ENCODE measurements around the gene MSS51. TPM values are rescaled to one million over a fixed set of nuclear protein-coding genes. Genes with fewer than 3 reads are reported as not detected.

The MSS51 gene
- total RNA-seq (1 to 10 TPM; 1.1 to 3.5 (median 2.2) TPM), polyA plus RNA-seq (1 to 10 TPM; 1.3 to 1.5 TPM)
- long read RNA-seq, donor 1, result 0 reads
- long read RNA-seq, donor 2, result 0 reads
- long read RNA-seq, donor 3, result 0 reads

DNA sequence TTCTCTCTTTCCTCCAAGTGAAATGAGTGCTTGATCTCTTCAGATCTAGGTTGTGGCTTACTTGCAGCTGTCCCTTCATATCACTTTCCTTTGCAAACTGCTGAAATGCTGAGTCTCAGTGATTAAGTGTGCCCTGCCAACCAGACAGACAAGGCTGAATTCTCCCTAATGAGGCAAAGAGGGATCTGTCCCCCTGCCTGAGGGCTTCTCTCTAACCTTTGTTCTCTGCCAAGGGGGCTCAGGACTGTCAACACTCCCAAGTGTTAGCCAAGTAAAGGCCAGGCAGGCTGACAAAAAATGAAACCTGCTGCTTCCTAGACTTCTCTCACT lies at the start of gene MSS51:
Gene MSS51 (minus strand): TSS at position 24 of the 330 bp plus-strand sequence. CDS start 5,277 bp downstream, outside the sequence.
- Histone ChIP-seq H3K27ac (no peak within 1 kb of the TSS), H3K27me3 (no peaks in the 10 kb centered on the region), H3K9me3 (no peaks in the 10 kb centered on the region), H3K36me3 (no peaks in the 10 kb centered on the region), H3K4me3 (no peak within 1 kb of the TSS), H3K4me1 (ENCODE audit: insufficient read depth) (no peaks in the 10 kb centered on the region)
- intact Hi-C loops (cut with DNase I), result no loop called here
- DNase-seq, result no peak
- TF ChIP-seq EP300 (IDR thresholded peaks at IDR 0.05) (no peak), POLR2A (IDR thresholded peaks at IDR 0.05) (no peak)
- TF ChIP-seq, protein P1, sequence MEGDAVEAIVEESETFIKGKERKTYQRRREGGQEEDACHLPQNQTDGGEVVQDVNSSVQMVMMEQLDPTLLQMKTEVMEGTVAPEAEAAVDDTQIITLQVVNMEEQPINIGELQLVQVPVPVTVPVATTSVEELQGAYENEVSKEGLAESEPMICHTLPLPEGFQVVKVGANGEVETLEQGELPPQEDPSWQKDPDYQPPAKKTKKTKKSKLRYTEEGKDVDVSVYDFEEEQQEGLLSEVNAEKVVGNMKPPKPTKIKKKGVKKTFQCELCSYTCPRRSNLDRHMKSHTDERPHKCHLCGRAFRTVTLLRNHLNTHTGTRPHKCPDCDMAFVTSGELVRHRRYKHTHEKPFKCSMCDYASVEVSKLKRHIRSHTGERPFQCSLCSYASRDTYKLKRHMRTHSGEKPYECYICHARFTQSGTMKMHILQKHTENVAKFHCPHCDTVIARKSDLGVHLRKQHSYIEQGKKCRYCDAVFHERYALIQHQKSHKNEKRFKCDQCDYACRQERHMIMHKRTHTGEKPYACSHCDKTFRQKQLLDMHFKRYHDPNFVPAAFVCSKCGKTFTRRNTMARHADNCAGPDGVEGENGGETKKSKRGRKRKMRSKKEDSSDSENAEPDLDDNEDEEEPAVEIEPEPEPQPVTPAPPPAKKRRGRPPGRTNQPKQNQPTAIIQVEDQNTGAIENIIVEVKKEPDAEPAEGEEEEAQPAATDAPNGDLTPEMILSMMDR (IDR thresholded peaks at IDR 0.05), result no peak

DNA sequence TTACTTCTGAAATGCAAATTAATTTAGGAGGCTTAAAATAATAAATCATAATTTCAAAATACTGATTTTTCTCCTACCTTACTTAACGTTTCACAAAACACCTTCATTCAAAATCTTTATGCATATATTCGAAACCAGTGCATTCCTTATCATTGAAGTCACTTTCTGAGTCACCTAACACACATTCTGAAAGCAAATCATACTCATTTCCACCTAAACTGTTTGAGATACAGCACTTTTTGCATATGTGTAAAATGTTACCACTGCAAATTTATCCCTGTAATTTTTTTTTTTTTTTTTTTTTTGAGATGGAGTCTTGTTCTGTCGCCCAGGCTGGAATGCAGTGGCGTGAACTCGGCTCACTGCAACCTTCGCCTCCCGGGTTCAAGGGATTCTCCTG lies 46.8 kb upstream of the MSS51 start:
- 80 to 81% (median 81%) methylated on average over 7 of the region's 7 CpGs for WGBS, 3 donors
- H3K4me3 ChIP-seq, result no peak overlapping the region
- H3K4me1 ChIP-seq (ENCODE audit: insufficient read depth), result no peaks in the 10 kb centered on the region
- TF ChIP-seq POLR2A (IDR thresholded peaks at IDR 0.05) (no peak), EP300 (IDR thresholded peaks at IDR 0.05) (no peak)
- TF ChIP-seq, protein P1 (IDR thresholded peaks at IDR 0.05), result no peak
- H3K27ac ChIP-seq, result no peak overlapping the region
- H3K36me3 ChIP-seq, result no peaks in the 10 kb centered on the region
- H3K9me3 ChIP-seq, result no peaks in the 10 kb centered on the region
- no peaks in the 10 kb centered on the region for H3K27me3 ChIP-seq
- intact Hi-C loops (cut with DNase I), result no loop called here
- no peak for DNase-seq

DNA sequence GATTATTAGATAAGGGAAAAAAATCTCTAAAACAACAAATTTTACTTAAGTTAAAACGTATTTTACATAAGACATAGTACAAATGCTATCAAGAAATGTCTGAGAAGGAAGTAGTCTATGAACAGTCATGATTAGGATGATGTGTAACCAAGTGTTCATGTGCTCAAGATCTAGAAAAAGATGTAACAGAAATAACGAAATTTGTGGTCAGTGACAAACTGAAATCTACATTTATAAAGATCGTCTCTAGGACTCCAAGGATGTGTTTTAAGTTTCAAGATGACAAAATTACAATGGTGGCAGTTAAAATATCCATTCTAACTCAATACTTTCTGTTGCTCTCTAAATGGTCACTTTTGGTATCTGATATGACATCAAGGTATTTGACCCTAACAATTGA lies 45.3 kb upstream of the MSS51 start:
- WGBS, 3 donors, result 83 to 85% (median 84%) methylated on average over 3 of the region's 3 CpGs
- DNase-seq, result no peak
- intact Hi-C loops (cut with DNase I), result no loop called here
- Histone ChIP-seq H3K27ac (no peak overlapping the region), H3K9me3 (no peaks in the 10 kb centered on the region), H3K4me3 (no peak overlapping the region), H3K27me3 (no peaks in the 10 kb centered on the region), H3K4me1 (ENCODE audit: insufficient read depth) (no peaks in the 10 kb centered on the region), H3K36me3 (no peaks in the 10 kb centered on the region)
- TF ChIP-seq POLR2A (IDR thresholded peaks at IDR 0.05), result no peak
- TF ChIP-seq EP300 (IDR thresholded peaks at IDR 0.05), result no peak
- TF ChIP-seq, protein P1 (IDR thresholded peaks at IDR 0.05), result no peak

DNA sequence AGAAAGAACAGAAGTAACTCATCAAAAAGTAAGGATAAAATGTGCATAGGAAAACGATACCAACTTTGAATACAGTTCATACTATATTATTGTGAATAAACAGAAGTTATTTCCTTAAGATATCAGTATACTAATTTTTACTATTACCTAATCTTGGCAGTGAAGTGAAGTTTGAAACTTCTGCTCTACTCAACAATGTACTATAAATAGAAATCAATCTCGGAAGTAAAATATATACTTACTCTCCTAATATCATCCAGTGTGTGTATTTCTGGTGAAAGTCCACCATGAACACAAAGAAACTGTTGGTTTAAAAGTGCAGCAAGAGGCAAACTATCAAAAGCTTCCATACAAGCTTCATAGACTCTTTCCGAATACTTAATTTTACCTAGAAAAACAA lies 37.9 kb upstream of the MSS51 start:
- no peaks in the 10 kb centered on the region for H3K4me1 ChIP-seq (ENCODE audit: insufficient read depth)
- TF ChIP-seq EP300 (IDR thresholded peaks at IDR 0.05) (no peak), POLR2A (IDR thresholded peaks at IDR 0.05) (no peak)
- TF ChIP-seq, protein P1 (IDR thresholded peaks at IDR 0.05), result no peak
- H3K27ac ChIP-seq, result no peak overlapping the region
- H3K9me3 ChIP-seq, result no peaks in the 10 kb centered on the region
- H3K4me3 ChIP-seq, result no peak overlapping the region
- 51 to 60% (median 58%) methylated on average over 3 of the region's 3 CpGs for WGBS, 3 donors
- H3K36me3 ChIP-seq, result no peaks in the 10 kb centered on the region
- no peaks in the 10 kb centered on the region for H3K27me3 ChIP-seq
- DNase-seq, result no peak
- intact Hi-C loops (cut with DNase I), result no loop called here

DNA sequence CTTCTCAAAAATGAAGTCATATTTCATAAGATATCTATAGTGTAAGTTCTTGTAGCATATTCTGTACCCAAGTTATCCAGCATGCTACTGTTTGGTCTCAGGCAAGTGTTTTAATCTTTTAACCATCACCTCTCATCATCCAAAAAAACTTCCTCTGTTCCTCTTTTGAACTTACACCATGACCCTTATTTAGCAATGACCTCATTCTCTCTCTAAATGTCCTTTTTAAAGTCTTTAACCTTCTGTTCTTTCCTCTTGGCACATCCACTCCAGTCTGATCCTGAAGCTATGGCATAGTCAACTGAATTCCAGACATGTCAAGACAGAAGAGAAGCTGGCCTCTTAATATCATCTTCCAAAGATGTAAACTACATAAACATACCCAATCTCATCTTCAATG lies 36.2 kb upstream of the MSS51 start:
- Histone ChIP-seq H3K4me1 (ENCODE audit: insufficient read depth) (no peaks in the 10 kb centered on the region), H3K36me3 (no peaks in the 10 kb centered on the region), H3K27ac (no peak overlapping the region), H3K27me3 (no peaks in the 10 kb centered on the region), H3K4me3 (no peak overlapping the region), H3K9me3 (no peaks in the 10 kb centered on the region)
- intact Hi-C loops (cut with DNase I), result no loop called here
- TF ChIP-seq EP300 (IDR thresholded peaks at IDR 0.05), result no peak
- TF ChIP-seq POLR2A (IDR thresholded peaks at IDR 0.05), result no peak
- TF ChIP-seq, protein P1 (IDR thresholded peaks at IDR 0.05), result no peak
- DNase-seq, result no peak

Data from ovary (tissue), 10 donors.